Glutamatergic neuron (in vitro differentiated cells): ENCODE results near the gene RBM4. TPM values are rescaled to one million over a fixed set of nuclear protein-coding genes. Genes with fewer than 3 reads are reported as not detected.

Experiments used
- DNase-seq: peaks from one replicate; pipeline ENCODE4 v3.0.0; 2022
- H3K27ac Mint-ChIP-seq: one replicate; pipeline ENCODE4 v1.8.0; 2020; ENCODE audit warnings: mild to moderate bottlenecking, mixed read lengths, inconsistent platforms; ENCODE audit not compliant: unreplicated experiment
- H3K27me3 Mint-ChIP-seq: one replicate; pipeline ENCODE4 v1.8.0; 2020; ENCODE audit warnings: mild to moderate bottlenecking, moderate library complexity, mixed read lengths, inconsistent platforms; ENCODE audit not compliant: unreplicated experiment
- H3K36me3 Mint-ChIP-seq: one replicate; pipeline ENCODE4 v1.8.0; 2020; ENCODE audit warnings: mild to moderate bottlenecking, mixed read lengths, inconsistent platforms; ENCODE audit not compliant: unreplicated experiment
- H3K4me1 Mint-ChIP-seq: one replicate; pipeline ENCODE4 v1.8.0; 2020; ENCODE audit warnings: mild to moderate bottlenecking, low read depth, mixed read lengths, inconsistent platforms; ENCODE audit not compliant: unreplicated experiment
- H3K4me3 Mint-ChIP-seq: one replicate; pipeline ENCODE4 v1.8.0; 2020; ENCODE audit warnings: mild to moderate bottlenecking, mixed read lengths, inconsistent platforms; ENCODE audit not compliant: unreplicated experiment
- H3K9me3 Mint-ChIP-seq: one replicate; pipeline ENCODE4 v1.8.0; 2020; ENCODE audit warnings: mild to moderate bottlenecking, moderate library complexity, mixed read lengths, inconsistent platforms; ENCODE audit not compliant: unreplicated experiment
- total RNA-seq: library from RNA; stranded (reverse); fragmentation: NEBNext Ultra II Directional; extraction: Animal tissue kit (Norgen Biotek cat#: 25700); gene quantifications from one replicate; pipeline ENCODE4 v1.2.1, GENCODE V29; 2021; ENCODE audit not compliant: unreplicated experiment
- TF ChIP-seq, protein P1 (sequence below): fragments of 200-600 bp; sonication (generic); IDR thresholded peaks from one replicate; pipeline ENCODE4 v1.5.0; 2021; ENCODE audit not compliant: partially characterized antibody, unreplicated experiment

The RBM4 gene
- total RNA-seq, 1 donor from 2014 or later, result 244 TPM

DNA sequence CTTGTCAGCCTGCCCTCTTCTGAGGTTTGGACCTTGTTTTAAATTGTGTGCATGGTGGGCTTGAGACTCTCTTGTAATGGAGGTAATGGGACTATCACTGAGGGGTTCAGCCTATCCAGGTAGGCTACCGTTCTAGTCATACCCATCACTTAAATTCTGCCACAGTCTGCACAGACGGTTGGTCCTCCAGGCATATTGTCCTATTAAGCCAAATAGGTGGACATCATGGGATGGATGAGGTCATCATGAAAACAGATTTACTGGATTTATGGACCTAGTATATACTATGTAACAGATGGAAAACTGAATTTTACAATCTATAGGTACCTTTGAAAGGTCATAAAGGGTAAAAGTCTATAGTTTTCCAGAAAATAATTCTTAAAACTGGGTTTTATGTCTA lies 9.1 kb upstream of the RBM4 start:
- peaks cover 1% of the 10 kb centered on the region for H3K27me3 Mint-ChIP-seq
- H3K27ac Mint-ChIP-seq, result no peak overlapping the region
- TF ChIP-seq, protein P1, sequence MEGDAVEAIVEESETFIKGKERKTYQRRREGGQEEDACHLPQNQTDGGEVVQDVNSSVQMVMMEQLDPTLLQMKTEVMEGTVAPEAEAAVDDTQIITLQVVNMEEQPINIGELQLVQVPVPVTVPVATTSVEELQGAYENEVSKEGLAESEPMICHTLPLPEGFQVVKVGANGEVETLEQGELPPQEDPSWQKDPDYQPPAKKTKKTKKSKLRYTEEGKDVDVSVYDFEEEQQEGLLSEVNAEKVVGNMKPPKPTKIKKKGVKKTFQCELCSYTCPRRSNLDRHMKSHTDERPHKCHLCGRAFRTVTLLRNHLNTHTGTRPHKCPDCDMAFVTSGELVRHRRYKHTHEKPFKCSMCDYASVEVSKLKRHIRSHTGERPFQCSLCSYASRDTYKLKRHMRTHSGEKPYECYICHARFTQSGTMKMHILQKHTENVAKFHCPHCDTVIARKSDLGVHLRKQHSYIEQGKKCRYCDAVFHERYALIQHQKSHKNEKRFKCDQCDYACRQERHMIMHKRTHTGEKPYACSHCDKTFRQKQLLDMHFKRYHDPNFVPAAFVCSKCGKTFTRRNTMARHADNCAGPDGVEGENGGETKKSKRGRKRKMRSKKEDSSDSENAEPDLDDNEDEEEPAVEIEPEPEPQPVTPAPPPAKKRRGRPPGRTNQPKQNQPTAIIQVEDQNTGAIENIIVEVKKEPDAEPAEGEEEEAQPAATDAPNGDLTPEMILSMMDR, result no peak
- H3K4me1 Mint-ChIP-seq, result peaks cover 16% of the 10 kb centered on the region
- H3K4me3 Mint-ChIP-seq, result no peak overlapping the region
- DNase-seq, result no peak
- peaks cover 6% of the 10 kb centered on the region for H3K9me3 Mint-ChIP-seq
- H3K36me3 Mint-ChIP-seq, result no peaks in the 10 kb centered on the region

DNA sequence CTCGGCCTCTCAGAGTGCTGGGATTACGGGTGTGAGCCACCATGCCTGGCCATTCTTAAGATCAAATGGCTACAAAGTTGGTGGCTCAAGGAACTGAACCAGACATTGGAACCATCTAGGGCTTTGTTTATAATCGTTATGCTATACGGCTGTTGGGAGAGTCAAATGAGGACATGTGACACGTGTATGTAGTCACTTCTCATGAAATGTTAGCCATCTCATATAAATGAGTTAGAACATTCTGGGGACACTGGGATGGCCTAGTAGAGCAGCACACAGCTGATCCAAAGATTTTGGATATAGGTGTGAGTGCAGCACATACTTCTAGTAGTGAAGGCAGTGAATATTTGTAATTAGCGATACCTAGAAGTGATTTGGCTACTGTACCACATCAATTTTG lies 6.6 kb upstream of the RBM4 start:
- Mint-ChIP-seq H3K4me3 (no peak overlapping the region), H3K27me3 (peaks cover under 1% of the 10 kb centered on the region), H3K27ac (peak overlapping the region; percentile 6), H3K9me3 (no peaks in the 10 kb centered on the region), H3K4me1 (peaks cover 17% of the 10 kb centered on the region), H3K36me3 (no peaks in the 10 kb centered on the region)
- no peak for DNase-seq
- TF ChIP-seq, protein P1, result no peak

- peaks cover 22% of the 10 kb centered on the region for H3K4me1 Mint-ChIP-seq
- no peak overlapping the region for H3K27ac Mint-ChIP-seq
- H3K9me3 Mint-ChIP-seq, result no peaks in the 10 kb centered on the region
- peaks cover 2% of the 10 kb centered on the region for H3K27me3 Mint-ChIP-seq
- H3K36me3 Mint-ChIP-seq, result no peaks in the 10 kb centered on the region
- TF ChIP-seq, protein P1, result no peak
- no peak for DNase-seq
- no peak overlapping the region for H3K4me3 Mint-ChIP-seq
Measured at GRCh38 chr11:66632952-66633351, 5.6 kb upstream of the RBM4 start.

GRCh38 chr11:66636411-66636810 lies 2.1 kb upstream of the RBM4 start:
- Mint-ChIP-seq H3K36me3 (no peaks in the 10 kb centered on the region), H3K9me3 (peaks cover 7% of the 10 kb centered on the region), H3K4me1 (peaks cover 24% of the 10 kb centered on the region), H3K27ac (peak overlapping the region; percentile 68), H3K27me3 (peaks cover 11% of the 10 kb centered on the region), H3K4me3 (no peak overlapping the region)
- TF ChIP-seq, protein P1, result no peak
- no peak for DNase-seq

- Mint-ChIP-seq H3K9me3 (peaks cover 7% of the 10 kb centered on the region), H3K4me3 (peak overlapping the region; percentile 93), H3K36me3 (no peaks in the 10 kb centered on the region), H3K4me1 (peaks cover 34% of the 10 kb centered on the region), H3K27ac (peak overlapping the region; percentile 100), H3K27me3 (peaks cover 11% of the 10 kb centered on the region)
- no peak for DNase-seq
- TF ChIP-seq, protein P1, result no peak
Measured at GRCh38 chr11:66637557-66638176, 836 bp upstream of the RBM4 start.
